CD4-positive, alpha-beta T cell treated with Interleukin-15 for 4 hours (primary cell): ENCODE data around the gene PUS7.
"Not testable (repeated sequence)": the region's sequence is repeated elsewhere in the genome, so short reads cannot be mapped to it uniquely, and the experiment has no call there.

Experiments used
- DNase-seq: peaks from one replicate; pipeline ENCODE4 v3.0.0-alpha.2; 2020; ENCODE audit warnings: low spot score

The PUS7 gene, protein sequence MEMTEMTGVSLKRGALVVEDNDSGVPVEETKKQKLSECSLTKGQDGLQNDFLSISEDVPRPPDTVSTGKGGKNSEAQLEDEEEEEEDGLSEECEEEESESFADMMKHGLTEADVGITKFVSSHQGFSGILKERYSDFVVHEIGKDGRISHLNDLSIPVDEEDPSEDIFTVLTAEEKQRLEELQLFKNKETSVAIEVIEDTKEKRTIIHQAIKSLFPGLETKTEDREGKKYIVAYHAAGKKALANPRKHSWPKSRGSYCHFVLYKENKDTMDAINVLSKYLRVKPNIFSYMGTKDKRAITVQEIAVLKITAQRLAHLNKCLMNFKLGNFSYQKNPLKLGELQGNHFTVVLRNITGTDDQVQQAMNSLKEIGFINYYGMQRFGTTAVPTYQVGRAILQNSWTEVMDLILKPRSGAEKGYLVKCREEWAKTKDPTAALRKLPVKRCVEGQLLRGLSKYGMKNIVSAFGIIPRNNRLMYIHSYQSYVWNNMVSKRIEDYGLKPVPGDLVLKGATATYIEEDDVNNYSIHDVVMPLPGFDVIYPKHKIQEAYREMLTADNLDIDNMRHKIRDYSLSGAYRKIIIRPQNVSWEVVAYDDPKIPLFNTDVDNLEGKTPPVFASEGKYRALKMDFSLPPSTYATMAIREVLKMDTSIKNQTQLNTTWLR

DNA sequence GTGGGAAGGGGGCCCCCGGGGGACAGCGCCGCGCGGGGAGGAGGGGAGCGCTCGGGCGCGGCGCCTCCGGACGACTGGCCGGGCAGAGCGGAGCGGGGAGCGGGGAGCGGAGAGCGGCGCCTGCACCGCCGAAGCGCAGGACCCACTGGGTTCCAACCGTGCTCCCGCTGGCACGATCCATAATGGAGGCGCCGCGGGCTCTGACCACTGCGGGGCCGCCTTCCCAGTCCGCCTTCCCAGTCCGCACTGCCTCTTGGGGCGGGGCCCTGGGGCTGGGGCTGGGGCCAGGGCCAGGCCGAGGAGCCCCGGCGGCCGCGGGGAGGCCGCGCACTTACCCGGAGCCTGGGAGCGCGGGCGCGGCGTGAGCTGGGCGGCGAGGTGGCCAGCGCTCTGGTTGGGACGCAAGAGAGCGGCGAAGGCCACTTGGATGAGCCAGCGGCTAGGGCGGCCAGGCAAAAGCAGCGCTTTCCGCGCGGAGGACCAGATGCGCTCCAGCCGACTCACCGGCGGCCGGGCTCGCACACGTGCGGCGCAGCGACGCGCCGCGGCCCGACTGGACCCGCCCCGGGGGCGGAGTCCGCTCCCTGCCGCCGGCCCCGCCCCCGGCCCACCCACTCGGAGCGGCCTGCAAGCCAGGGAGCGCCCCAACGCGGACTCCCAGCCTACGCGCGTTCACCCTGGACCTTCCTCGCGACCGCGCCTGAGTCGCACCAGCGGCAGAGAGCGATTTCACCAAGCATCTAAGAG, at the start of gene PUS7:
TSS of gene PUS7 (minus strand) at position 555 of the 747 bp plus-strand sequence. CDS start 13,759 bp downstream, outside the sequence.
- DNase-seq, result peak; percentile 82

- no peak for DNase-seq
Observed at GRCh38 chr7:105567821-105568220, 45.8 kb upstream of the PUS7 start.

DNA sequence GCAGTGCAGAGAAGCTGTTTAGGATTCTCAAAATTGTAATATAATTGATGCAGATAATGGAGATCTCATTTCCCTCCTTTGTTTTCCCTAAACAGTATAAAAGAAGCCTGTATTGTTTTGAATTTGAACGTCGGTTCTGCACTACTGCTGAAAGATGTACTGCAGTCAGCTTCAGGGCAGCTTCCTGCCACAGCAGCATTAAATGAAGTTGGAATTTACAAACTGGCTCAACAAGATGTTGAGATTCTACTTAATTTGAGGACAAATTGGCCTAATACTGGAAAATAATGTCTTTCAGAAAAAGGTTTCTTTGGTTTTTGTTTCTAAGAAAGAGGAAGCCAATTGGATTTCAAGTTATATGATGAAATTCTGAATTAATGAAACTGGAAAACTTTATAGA, 45.0 kb upstream of the PUS7 start:
- no peak for DNase-seq

DNA sequence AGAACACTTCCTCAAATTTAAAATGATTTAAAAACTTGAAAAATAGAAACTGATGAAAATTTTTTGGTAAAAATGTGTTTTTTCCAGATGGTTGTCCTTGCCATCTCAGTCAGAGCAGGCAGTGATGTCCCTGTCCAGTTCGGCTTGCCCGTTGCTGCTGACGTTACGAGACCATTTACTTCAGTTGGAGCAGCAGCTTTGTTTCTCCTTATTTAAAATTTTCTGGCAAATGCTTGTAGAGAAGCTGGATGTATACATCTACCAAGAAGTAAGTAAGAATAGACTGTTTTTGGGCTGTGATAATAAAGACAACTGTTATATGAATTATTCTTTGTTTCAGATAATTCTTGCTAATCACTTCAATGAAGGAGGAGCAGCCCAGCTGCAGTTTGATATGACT, 43.1 kb upstream of the PUS7 start:
- no peak for DNase-seq

DNA sequence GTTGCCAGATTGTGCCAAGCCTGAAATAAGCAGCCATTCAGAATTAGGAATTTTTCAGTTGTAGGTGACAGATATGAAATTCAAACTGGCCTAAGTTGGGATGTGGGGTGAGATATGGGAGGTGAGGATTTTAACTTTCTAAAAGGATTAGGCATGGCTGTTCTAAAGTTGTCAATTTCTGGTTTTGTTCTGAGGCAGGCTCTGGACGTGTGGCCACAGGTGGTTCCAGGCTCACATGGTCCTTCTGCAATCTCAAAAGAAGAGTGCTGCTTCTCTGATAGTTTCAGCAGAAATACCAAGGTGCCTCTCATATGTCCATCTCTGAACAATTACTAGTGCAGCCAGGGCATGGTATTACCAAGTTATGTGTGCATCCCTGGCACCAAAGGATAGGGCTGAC, 37.9 kb upstream of the PUS7 start:
- DNase-seq, result no peak

GRCh38 chr7:105538339-105538738, 16.3 kb upstream of the PUS7 start:
- no peak for DNase-seq

GRCh38 chr7:105532709-105533460, 10.8 kb upstream of the PUS7 start:
- no peak for DNase-seq

DNA sequence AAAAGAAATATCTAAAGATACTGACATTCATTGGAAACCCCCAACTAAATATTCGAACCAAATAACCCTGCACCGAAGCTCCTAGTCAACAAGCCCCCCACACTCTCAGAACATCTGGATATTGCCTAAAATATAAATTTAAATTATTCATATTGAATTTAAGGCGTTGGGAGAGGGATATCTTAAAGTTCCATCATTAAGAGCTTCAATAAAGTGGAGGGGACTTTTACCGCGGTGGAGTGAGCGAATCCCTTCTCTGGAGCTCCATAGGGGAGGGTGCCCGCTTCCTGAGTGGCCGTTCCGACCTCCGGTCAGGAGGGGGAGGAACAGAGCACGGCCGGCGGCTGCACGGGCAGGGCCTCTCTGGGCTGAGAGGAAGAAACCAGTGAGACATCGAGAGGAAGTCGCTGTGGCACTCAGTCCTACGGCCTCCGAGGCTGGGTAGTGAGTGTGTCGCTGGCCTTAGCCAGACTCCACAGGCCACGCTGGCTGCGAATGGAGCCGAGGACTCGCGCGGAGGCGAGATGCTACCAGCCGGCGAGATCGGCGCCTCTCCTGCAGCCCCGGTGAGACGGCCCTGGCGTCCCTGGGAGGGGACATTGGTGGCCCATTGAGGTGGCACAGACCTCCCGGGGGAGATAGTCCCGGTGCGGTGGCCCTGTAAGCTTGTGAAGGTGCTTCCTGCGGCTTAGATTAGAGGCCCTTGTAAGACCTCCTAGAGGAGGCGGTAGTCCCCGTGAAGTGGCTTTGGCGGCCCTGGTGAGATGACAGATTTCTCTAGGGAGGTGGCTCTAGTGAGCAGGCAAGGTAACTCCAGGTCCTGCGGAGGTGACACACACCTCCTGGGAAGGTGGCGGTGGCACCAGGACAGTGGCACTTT, 10.0 kb upstream of the PUS7 start, which contains the start of gene RINT1:
TSS of gene RINT1 (plus strand) at position 410 of the 880 bp plus-strand sequence. CDS start at position 525, 115 bp downstream.
- peak; percentile 92 for DNase-seq

GRCh38 chr7:105530546-105530945, 8.5 kb upstream of the PUS7 start:
- no peak for DNase-seq

DNA sequence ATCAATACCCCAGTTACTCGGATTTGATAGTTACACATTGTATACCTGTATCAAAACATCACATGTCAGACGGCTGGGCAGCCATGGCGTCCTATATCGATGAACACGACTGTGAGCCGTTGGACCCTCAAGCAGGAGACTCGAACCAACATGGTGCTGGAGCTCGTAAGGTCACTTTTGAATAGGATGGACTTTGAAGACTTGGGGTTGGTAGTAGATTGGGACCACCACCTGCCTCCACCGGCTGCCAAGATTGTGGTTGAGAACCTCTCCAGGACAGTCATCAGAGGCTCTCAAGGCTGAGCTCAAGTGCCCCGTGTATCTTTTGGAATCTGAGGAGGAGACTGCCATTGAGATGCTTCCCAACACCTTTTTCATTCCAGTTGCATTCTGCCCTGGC, 8.1 kb upstream of the PUS7 start:
- no peak for DNase-seq

- not testable (repeated sequence) for DNase-seq
Observed at GRCh38 chr7:105527737-105528136, 5.7 kb upstream of the PUS7 start.

DNA sequence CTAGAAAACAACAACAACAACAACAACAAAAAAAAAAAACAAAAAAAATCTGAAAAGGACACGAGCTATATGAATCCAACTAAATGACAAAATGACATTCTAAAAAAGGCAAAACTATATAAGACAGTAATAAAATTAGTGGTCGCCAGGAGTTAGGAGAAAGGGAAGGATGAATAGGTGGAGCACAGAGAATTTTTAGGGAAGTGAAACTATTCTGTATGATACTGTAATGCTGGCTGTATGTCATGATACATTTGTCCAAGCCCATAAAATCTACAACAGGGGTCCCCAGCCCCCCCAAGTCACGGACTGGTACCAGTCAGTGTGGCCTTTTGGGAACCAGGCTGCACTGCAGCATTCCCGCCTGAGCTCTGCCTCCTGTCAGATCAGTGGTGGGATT, 2.8 kb upstream of the PUS7 start:
- no peak for DNase-seq

- not testable (repeated sequence) for DNase-seq
Observed at GRCh38 chr7:105524423-105524822, 2.4 kb upstream of the PUS7 start.

DNA sequence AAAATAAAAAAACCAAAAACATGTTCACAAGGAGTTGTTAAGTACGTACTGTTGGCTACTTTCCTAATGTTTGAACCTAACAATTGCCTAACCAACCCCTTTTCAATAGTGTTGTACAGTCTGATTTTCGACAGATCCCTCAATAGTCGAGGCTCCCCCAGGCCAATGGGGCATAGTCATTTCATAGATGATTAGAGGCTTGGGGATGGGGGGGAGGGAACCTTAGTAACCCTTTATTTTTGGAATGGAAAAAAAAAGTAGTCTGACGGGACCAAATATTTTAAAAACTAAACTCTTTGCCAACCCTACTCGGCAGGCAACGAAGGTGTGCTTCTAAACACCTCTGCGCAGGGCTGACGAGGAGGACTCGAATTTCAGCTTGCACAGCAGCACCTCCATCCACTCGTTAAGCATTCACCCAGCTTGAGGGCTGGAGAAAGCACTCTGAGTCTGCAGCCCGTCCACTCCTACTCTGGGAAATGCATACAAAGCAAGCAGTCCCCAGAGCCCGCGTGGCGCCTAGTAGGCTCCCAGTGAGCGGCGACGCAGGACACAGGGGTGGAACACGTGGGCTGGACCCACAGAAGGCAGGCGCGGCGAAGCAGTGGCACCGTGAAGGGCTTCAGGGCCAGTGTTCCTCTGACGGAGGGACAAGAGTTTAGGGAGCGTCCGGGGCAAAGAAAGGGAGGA, 899 bp downstream of the PUS7 start:
- peak; percentile 20 for DNase-seq

GRCh38 chr7:105520620-105521019, 1.5 kb downstream of the PUS7 start:
- DNase-seq, result not testable (repeated sequence)

- no peak for DNase-seq
Observed at GRCh38 chr7:105519353-105519752, 2.7 kb downstream of the PUS7 start.

DNA sequence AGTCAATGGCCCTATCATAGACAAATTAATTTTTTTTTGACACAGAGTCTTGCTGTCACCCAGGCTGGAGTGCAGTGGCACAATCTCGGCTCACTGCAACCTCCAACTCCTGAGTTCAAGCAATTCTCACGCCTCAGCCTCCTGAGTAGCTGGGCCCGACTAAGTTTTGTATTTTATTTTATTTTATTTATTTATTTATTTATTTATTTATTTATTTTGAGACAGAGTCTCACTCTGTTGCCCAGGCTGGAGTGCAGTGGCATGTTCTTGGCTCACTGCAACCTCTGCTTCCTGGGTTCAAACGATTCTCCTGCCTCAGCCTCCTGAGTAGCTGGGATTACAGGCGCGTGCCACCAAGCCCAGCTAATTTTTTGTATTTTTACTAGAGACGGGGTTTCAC, 6.5 kb downstream of the PUS7 start:
- DNase-seq, result not testable (repeated sequence)

- DNase-seq, result no peak
Observed at GRCh38 chr7:105512926-105513526, 9.0 kb downstream of the PUS7 start.

DNA sequence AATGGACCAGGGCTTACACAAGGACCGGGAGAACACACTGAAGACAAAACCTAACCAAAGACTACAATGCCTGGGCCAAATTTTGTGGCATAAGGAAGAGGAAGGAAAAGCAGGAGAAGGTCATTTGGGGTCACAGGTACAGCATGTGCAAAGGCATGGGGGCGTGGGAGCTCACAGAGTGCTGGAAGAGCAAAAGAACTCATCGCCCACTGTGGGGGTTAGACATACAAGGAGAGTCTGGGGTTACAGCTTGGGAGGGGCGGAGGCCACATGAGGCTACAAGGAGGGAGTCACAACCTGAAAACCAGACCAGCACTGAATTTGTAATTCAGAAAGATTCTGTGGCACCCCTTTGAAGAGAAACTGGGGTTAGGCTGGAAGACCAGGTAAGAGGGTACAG, 9.7 kb downstream of the PUS7 start:
- no peak for DNase-seq

- DNase-seq, result no peak
Observed at GRCh38 chr7:105502173-105502572, 19.9 kb downstream of the PUS7 start.
